Ovary (tissue), 3 donors: ENCODE results near the gene ERO1B.

Source experiments
- CTCF ChIP-seq, 3 donors: fragments of 450-650 bp in 2 of 3; fragments of 200-600 bp in 1 of 3; IDR thresholded peaks; one replicate each; pipeline versions ENCODE4 v1.5.1 to v1.8.0; 2016 to 2022; ENCODE audit warnings: antibody characterized with exemption in 3 of 3, mild to moderate bottlenecking in 1 of 3
- EP300 ChIP-seq: sonication (generic); formaldehyde crosslinking; IDR thresholded peaks from one replicate; pipeline ENCODE4 v1.6.1; 2017; ENCODE audit warnings: antibody characterized with exemption
- POLR2A ChIP-seq: fragments of 450-650 bp; IDR thresholded peaks from one replicate; pipeline ENCODE4 v1.6.1; 2017; ENCODE audit warnings: antibody characterized with exemption, mild to moderate bottlenecking, moderate library complexity
- donor health status: DM: no; HTN: no; CAD: no.

- TF ChIP-seq CTCF (IDR thresholded peaks at IDR 0.05): no peak
- TF ChIP-seq POLR2A: no peak
- TF ChIP-seq EP300: no peak
Observed at GRCh38 chr1:236292425-236292824, 10.7 kb upstream of the ERO1B start.
